ENCODE data around the gene RXFP2. TPM values are rescaled to one million over a fixed set of nuclear protein-coding genes. Genes with fewer than 3 reads are reported as not detected.

The RXFP2 gene
- total RNA-seq, 2 donors from 2014 or later: not detected

- Histone ChIP-seq H3K27ac (no peak overlapping the region), H3K9me3 (no peaks in the 10 kb centered on the region), H3K27me3 (no peaks in the 10 kb centered on the region), H3K4me1 (no peaks in the 10 kb centered on the region), H3K4me3 (no peak overlapping the region), H3K36me3 (replicated peaks in 1 of 2; ENCODE audit: insufficient read depth in 1 of 2, low read depth in 2 of 2) (no peaks in the 10 kb centered on the region)
- no peak for ATAC-seq
- intact Hi-C loops (cut with DNase I): no loop called here
- DNase-seq: peak in 2 of 4 donors; percentile 7 to 11
- TF ChIP-seq POLR2A (IDR thresholded peaks at IDR 0.05) (no peak), CTCF (IDR thresholded peaks at IDR 0.05) (no peak)
- 21 to 24% methylated on average over 1 of the region's 1 CpG for WGBS, 2 donors
Measured at GRCh38 chr13:31706105-31706504, 33.2 kb upstream of the RXFP2 start.

DNA sequence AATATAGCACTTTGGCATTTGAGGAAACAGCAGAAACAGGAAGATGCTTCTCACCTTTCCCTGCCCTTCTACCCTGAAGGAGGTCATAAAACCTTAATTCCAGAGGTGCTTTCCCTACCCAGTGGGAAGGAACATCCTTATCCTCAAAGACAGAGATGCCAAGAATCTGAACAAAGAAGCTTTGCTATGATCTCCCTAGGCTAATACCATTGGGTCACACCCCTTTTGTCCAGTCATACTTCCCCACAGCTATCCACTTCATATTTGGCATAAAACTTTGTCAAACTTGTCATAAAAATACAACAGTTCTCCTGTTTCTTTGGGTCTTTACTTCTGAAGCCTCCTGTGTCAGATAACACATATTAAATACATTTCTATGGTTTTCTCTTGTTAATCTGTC is 21.7 kb upstream of the RXFP2 start:
- intact Hi-C loops (cut with DNase I): no loop called here
- DNase-seq: no peak
- H3K27me3 ChIP-seq: no peaks in the 10 kb centered on the region
- H3K27ac ChIP-seq: no peak overlapping the region
- no peaks in the 10 kb centered on the region for H3K36me3 ChIP-seq (replicated peaks in 1 of 2; ENCODE audit: insufficient read depth in 1 of 2, low read depth in 2 of 2)
- no peaks in the 10 kb centered on the region for H3K4me1 ChIP-seq
- H3K9me3 ChIP-seq: no peaks in the 10 kb centered on the region
- no peak for ATAC-seq
- no peak overlapping the region for H3K4me3 ChIP-seq
- no peak for TF ChIP-seq POLR2A (IDR thresholded peaks at IDR 0.05)
- no peak for TF ChIP-seq CTCF (IDR thresholded peaks at IDR 0.05)

DNA sequence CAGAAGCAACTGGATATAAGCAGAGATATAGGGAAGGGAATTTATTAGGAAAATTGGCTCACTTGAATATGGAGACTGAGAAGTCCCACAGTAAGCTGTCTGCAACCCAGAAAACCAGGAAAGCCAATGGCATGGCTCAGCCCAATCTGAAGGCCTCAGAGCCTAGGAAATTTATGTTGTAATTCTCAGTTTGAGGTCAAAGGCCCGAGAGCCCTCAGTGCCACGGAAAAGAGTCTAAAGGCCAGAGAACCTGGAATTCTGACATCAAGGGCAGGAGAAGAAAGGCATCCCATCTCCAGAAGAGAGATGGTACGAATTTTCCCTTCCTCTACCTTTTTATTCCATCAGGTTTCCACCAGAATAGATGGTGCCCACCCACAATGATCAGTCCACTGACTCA is 20.1 kb upstream of the RXFP2 start:
- DNase-seq (no peak), ATAC-seq (no peak)
- Histone ChIP-seq H3K36me3 (replicated peaks in 1 of 2; ENCODE audit: insufficient read depth in 1 of 2, low read depth in 2 of 2) (no peaks in the 10 kb centered on the region), H3K9me3 (no peaks in the 10 kb centered on the region), H3K4me3 (no peak overlapping the region), H3K4me1 (no peaks in the 10 kb centered on the region), H3K27ac (no peak overlapping the region), H3K27me3 (no peaks in the 10 kb centered on the region)
- TF ChIP-seq POLR2A (IDR thresholded peaks at IDR 0.05) (no peak), CTCF (IDR thresholded peaks at IDR 0.05) (no peak)
- 53 to 59% methylated on average over 3 of the region's 3 CpGs for WGBS, 2 donors
- intact Hi-C loops (cut with DNase I): no loop called here

DNA sequence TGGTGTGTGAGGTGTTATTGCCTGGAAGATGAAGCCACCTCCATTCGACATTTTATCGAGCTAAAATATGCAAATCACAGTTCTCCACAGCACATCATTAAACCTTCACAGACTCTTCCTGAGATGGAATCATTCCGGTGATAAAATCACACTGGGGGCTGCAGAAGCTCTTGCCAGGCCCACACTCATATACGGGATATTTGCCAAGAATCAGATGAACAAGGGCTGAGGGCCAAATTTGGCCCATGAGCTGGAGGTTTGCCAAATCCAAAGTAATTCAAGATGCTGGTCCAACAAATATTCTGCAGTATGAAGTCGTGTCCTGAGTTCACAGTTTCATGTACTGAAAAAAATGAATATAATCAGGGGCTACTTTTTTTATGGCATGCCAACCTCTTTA is 16.7 kb upstream of the RXFP2 start:
- 26 to 46% methylated on average over 5 of the region's 5 CpGs for whole genome bisulfite sequencing, 2 donors
- no peak overlapping the region for H3K27ac ChIP-seq
- no peaks in the 10 kb centered on the region for H3K27me3 ChIP-seq
- H3K4me3 ChIP-seq: no peak overlapping the region
- intact Hi-C loops (cut with DNase I): no loop called here
- ATAC-seq (no peak), DNase-seq (no peak)
- H3K36me3 ChIP-seq (replicated peaks in 1 of 2; ENCODE audit: insufficient read depth in 1 of 2, low read depth in 2 of 2): no peaks in the 10 kb centered on the region
- no peaks in the 10 kb centered on the region for H3K4me1 ChIP-seq
- H3K9me3 ChIP-seq: no peaks in the 10 kb centered on the region
- TF ChIP-seq CTCF (IDR thresholded peaks at IDR 0.05) (no peak), POLR2A (IDR thresholded peaks at IDR 0.05) (no peak)

DNA sequence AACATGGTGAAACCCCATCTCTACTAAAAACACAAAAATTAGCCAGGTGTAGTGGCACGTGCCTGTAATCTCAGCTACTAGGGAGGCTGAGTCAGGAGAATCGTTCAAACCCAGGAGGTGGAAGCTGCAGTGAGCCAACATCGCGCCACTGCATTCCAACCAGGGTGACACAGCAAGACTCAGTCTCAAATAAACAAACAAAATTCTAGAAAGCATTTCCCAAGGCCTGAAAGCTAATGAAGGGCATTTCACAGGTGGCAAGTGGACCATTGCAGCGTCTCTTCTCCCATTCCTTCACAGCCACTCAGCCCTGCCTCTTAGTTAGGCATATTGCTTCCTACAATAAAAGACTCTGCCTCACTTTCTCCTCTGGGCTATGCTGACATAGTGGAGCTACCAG is 13.5 kb upstream of the RXFP2 start:
- no peak for TF ChIP-seq POLR2A (IDR thresholded peaks at IDR 0.05)
- no peak for TF ChIP-seq CTCF (IDR thresholded peaks at IDR 0.05)
- H3K27ac ChIP-seq: no peak overlapping the region
- 82 to 84% methylated on average over 5 of the region's 5 CpGs for WGBS, 2 donors
- ATAC-seq: no peak
- DNase-seq: no peak
- H3K36me3 ChIP-seq (replicated peaks in 1 of 2; ENCODE audit: insufficient read depth in 1 of 2, low read depth in 2 of 2): no peaks in the 10 kb centered on the region
- no peaks in the 10 kb centered on the region for H3K9me3 ChIP-seq
- no peaks in the 10 kb centered on the region for H3K4me1 ChIP-seq
- intact Hi-C loops (cut with DNase I): no loop called here
- no peak overlapping the region for H3K4me3 ChIP-seq
- H3K27me3 ChIP-seq: no peaks in the 10 kb centered on the region
